Right lobe of liver (tissue), 4 donors: ENCODE data around the gene HELZ.

Experiments used
- POLR2A ChIP-seq: fragments of 450-650 bp; IDR thresholded peaks from one replicate; pipeline ENCODE4 v1.6.1; 2017; ENCODE audit warnings: antibody characterized with exemption, mild to moderate bottlenecking
- TF ChIP-seq, protein P1 (sequence below), 4 donors: fragments of 200-600 bp in 3 of 4; fragments of 450-650 bp in 1 of 4; IDR thresholded peaks; one replicate each; pipeline versions ENCODE4 v1.5.1 to v1.8.0; 2016 to 2022; ENCODE audit warnings: antibody characterized with exemption in 4 of 4, mild to moderate bottlenecking in 2 of 4
- donor health status: DM: no; HTN: no; CAD: no.
- donor health status: DM: no; HTN: no; CAD: no.
- donor health status: DM: no; HTN: yes; CAD: no.

- TF ChIP-seq, protein P1, sequence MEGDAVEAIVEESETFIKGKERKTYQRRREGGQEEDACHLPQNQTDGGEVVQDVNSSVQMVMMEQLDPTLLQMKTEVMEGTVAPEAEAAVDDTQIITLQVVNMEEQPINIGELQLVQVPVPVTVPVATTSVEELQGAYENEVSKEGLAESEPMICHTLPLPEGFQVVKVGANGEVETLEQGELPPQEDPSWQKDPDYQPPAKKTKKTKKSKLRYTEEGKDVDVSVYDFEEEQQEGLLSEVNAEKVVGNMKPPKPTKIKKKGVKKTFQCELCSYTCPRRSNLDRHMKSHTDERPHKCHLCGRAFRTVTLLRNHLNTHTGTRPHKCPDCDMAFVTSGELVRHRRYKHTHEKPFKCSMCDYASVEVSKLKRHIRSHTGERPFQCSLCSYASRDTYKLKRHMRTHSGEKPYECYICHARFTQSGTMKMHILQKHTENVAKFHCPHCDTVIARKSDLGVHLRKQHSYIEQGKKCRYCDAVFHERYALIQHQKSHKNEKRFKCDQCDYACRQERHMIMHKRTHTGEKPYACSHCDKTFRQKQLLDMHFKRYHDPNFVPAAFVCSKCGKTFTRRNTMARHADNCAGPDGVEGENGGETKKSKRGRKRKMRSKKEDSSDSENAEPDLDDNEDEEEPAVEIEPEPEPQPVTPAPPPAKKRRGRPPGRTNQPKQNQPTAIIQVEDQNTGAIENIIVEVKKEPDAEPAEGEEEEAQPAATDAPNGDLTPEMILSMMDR (IDR thresholded peaks at IDR 0.05) = no peak
- no peak for TF ChIP-seq POLR2A
Observed at GRCh38 chr17:67088639-67089038, 156.4 kb downstream of the HELZ start.
